PC-3 (cell line): ENCODE measurements around the gene C10orf71. TPM values are rescaled to one million over a fixed set of nuclear protein-coding genes. Genes with fewer than 3 reads are reported as not detected.

Experiments used
- ATAC-seq: fragments of 200-7000 bp; cut with Tn5 transposase; 2 replicates; pipeline ENCODE4 v1.9.1; 2020; ENCODE audit warnings: mild to moderate bottlenecking, moderate library complexity
- BruUV-seq: library from RNA; stranded (reverse); fragments of 400-500 nt; replicated peaks from 2 replicates; lab custom pipeline; 2021; lab: Mats Ljungman, UMichigan
- CTCF ChIA-PET: fragments of 300-600 bp; sonication (Branson Sonifier 250); formaldehyde crosslinking; loops from one replicate; lab custom pipeline; 2022; ENCODE audit warnings: antibody characterized with exemption; lab: Charles Lee
- POLR2A ChIA-PET: fragments of 300-600 bp; sonication (Branson Sonifier 250); formaldehyde crosslinking; loops from one replicate; lab custom pipeline; 2022; ENCODE audit warnings: antibody characterized with exemption; ENCODE audit not compliant: unreplicated experiment; lab: Charles Lee
- DNase-seq: peaks from one replicate; pipeline ENCODE4 v3.0.0-alpha.2; 2015
- H2AFZ ChIP-seq: fragments of 300-600 bp; sonication (generic); 2 replicates; pipeline ENCODE4 v1.6.0; 2016; ENCODE audit warnings: antibody characterized with exemption, low read length
- H3F3A ChIP-seq: fragments of 300-600 bp; sonication (generic); one replicate; pipeline ENCODE4 v1.6.0; 2017; ENCODE audit warnings: antibody characterized with exemption, low read length, control low read depth, mild to moderate bottlenecking; ENCODE audit not compliant: unreplicated experiment
- H3K27ac ChIP-seq: fragments of 300-600 bp; sonication (generic); 2 replicates; pipeline ENCODE4 v1.5.1; 2016; ENCODE audit warnings: mild to moderate bottlenecking, low read length
- H3K27me3 ChIP-seq: fragments of 300-600 bp; sonication (generic); 2 replicates; pipeline ENCODE4 v1.6.1; 2016; ENCODE audit warnings: low read length, mixed read lengths
- H3K36me3 ChIP-seq: fragments of 300-600 bp; sonication (generic); 2 replicates; pipeline ENCODE4 v1.6.1; 2016; ENCODE audit warnings: low read depth, mixed run types, low read length, mixed read lengths
- H3K4me1 ChIP-seq: fragments of 300-600 bp; sonication (generic); 2 replicates; pipeline ENCODE4 v1.5.1; 2016; ENCODE audit warnings: low read length; ENCODE audit not compliant: insufficient read depth
- H3K4me2 ChIP-seq: fragments of 300-600 bp; sonication (generic); 2 replicates; pipeline ENCODE4 v1.6.0; 2016; ENCODE audit warnings: low read length
- H3K4me3 ChIP-seq: fragments of 300-600 bp; sonication (generic); 2 replicates; pipeline ENCODE4 v1.5.1; 2016; ENCODE audit warnings: mild to moderate bottlenecking, low read length, mixed read lengths
- H3K79me2 ChIP-seq: fragments of 300-600 bp; sonication (generic); 2 replicates; pipeline ENCODE4 v1.6.1; 2017; ENCODE audit warnings: low read length, mixed read lengths
- H3K9ac ChIP-seq: fragments of 300-600 bp; sonication (generic); 2 replicates; pipeline ENCODE4 v1.6.0; 2016; ENCODE audit warnings: mild to moderate bottlenecking, low read length
- H3K9me2 ChIP-seq: fragments of 300-600 bp; sonication (generic); replicated peaks from 2 replicates; pipeline ENCODE4 v1.6.1; 2016; ENCODE audit warnings: mixed run types, low read length, mixed read lengths
- H3K9me3 ChIP-seq: fragments of 300-600 bp; sonication (generic); 2 replicates; pipeline ENCODE4 v1.6.1; 2016; ENCODE audit warnings: low read length, mixed read lengths
- H4K20me1 ChIP-seq: fragments of 300-600 bp; sonication (generic); 2 replicates; pipeline ENCODE4 v1.6.1; 2016; ENCODE audit warnings: low read length, mixed read lengths
- EZH2 ChIP-seq: fragments of 300-600 bp; sonication (generic); IDR thresholded peaks from one replicate; pipeline ENCODE4 v1.6.1; 2017; ENCODE audit warnings: antibody characterized with exemption, mild to moderate bottlenecking, low read length; ENCODE audit not compliant: unreplicated experiment
- EZH2phosphoT487 ChIP-seq: fragments of 300-600 bp; sonication (generic); IDR thresholded peaks from 2 replicates; pipeline ENCODE4 v1.6.1; 2018; ENCODE audit warnings: mild to moderate bottlenecking, antibody characterized with exemption, low read length, borderline replicate concordance
- intact Hi-C: fragments of 100-400 bp; cut with micrococcal nuclease; formaldehyde crosslinking; loops from 2 replicates; pipeline ENCODE4 v1.9.0; 2023
- total RNA-seq: library from RNA; depleted of rRNA; stranded (reverse); fragments of >200 nt; gene quantifications from 2 replicates; pipeline ENCODE4 v1.2.3, GENCODE V29; 2014
- TF ChIP-seq, protein P1 (sequence below): fragments of 300-600 bp; sonication (generic); conservative IDR thresholded peaks from 2 replicates; pipeline ENCODE4 v1.5.1; 2017; ENCODE audit warnings: antibody characterized with exemption, low read depth, mild to moderate bottlenecking, low read length

The C10orf71 gene
- total RNA-seq, 1 experiment from 2014 or later, result not detected

GRCh38 chr10:49265885-49266284 is 33.1 kb upstream of the C10orf71 start:
- no peak for TF ChIP-seq EZH2phosphoT487
- TF ChIP-seq, protein P1, sequence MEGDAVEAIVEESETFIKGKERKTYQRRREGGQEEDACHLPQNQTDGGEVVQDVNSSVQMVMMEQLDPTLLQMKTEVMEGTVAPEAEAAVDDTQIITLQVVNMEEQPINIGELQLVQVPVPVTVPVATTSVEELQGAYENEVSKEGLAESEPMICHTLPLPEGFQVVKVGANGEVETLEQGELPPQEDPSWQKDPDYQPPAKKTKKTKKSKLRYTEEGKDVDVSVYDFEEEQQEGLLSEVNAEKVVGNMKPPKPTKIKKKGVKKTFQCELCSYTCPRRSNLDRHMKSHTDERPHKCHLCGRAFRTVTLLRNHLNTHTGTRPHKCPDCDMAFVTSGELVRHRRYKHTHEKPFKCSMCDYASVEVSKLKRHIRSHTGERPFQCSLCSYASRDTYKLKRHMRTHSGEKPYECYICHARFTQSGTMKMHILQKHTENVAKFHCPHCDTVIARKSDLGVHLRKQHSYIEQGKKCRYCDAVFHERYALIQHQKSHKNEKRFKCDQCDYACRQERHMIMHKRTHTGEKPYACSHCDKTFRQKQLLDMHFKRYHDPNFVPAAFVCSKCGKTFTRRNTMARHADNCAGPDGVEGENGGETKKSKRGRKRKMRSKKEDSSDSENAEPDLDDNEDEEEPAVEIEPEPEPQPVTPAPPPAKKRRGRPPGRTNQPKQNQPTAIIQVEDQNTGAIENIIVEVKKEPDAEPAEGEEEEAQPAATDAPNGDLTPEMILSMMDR, result no peak
- no peak for TF ChIP-seq EZH2
- Histone ChIP-seq H3F3A (no peaks in the 10 kb centered on the region), H3K4me3 (no peak overlapping the region), H2AFZ (no peak overlapping the region), H3K4me1 (no peaks in the 10 kb centered on the region), H3K9me3 (0 out of 2 replicates have a peak, but pooled peaks cover 12% of the 10 kb centered on the region), H3K27ac (no peak overlapping the region), H3K36me3 (no peaks in the 10 kb centered on the region), H3K27me3 (peaks cover 60% of the 10 kb centered on the region), H3K9ac (no peak overlapping the region), H3K9me2 (no peaks in the 10 kb centered on the region), H4K20me1 (no peaks in the 10 kb centered on the region), H3K79me2 (no peaks in the 10 kb centered on the region), H3K4me2 (no peak overlapping the region)
- CTCF ChIA-PET, result no interaction called here
- POLR2A ChIA-PET, result no interaction called here
- ATAC-seq, result no peak
- no peak for DNase-seq
- intact Hi-C loops, result no loop called here
- BruUV-seq, result no TSS peak

DNA sequence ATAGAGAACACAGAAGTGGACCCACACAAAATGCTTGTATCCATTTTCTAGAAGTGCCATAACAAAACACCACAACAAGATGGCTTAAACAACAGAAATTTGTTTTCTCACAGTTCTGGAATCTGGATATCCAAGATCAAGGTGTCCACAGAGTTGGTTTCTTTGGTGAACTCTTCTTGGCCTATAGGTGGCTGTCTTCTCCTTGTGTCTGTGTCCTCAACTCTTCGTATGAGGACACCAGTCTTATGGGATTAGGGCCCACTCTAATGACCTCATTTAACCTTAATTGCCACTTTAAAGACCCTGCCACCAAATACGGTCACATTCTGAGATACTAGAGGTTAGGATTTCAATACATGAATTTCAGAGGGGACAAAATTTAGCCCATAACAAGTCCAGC is 30.8 kb upstream of the C10orf71 start:
- BruUV-seq, result no TSS peak

DNA sequence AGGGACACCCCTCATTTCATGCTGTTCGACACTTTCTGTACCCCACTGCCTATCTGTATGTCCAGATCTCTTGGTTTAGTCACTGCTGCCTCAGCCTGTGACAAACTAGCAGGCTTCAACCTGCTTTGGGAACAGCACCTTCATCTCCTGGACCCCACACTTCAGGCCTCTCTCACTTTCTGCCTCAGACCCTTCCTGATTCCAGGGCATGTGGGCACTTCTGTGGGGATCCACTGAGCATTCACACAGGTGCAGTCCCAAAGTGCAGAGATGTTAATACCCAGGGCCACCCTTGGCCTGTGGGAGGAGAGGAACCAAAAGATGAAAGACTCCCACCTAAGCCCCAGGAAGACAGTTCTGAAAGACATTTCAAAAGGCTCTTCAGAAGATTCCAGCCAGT is 29.4 kb upstream of the C10orf71 start:
- Histone ChIP-seq H2AFZ (no peak overlapping the region), H3K27me3 (peaks cover 54% of the 10 kb centered on the region), H3K4me3 (no peak overlapping the region), H3K9me2 (no peaks in the 10 kb centered on the region), H3F3A (no peaks in the 10 kb centered on the region), H4K20me1 (no peaks in the 10 kb centered on the region), H3K9me3 (0 out of 2 replicates have a peak, but pooled peaks cover 12% of the 10 kb centered on the region), H3K27ac (no peak overlapping the region), H3K4me1 (no peaks in the 10 kb centered on the region), H3K4me2 (no peak overlapping the region), H3K79me2 (no peaks in the 10 kb centered on the region), H3K36me3 (no peaks in the 10 kb centered on the region), H3K9ac (no peak overlapping the region)
- TF ChIP-seq, protein P1, result no peak
- TF ChIP-seq EZH2, result no peak
- no peak for TF ChIP-seq EZH2phosphoT487
- no peak for DNase-seq
- ChIA-PET POLR2A (no interaction called here), CTCF (no interaction called here)
- no TSS peak for BruUV-seq
- ATAC-seq, result no peak
- intact Hi-C loops, result no loop called here

More for the DNA sequence above, 30.8 kb upstream of the C10orf71 start:
- H3K9me3 ChIP-seq, result 0 out of 2 replicates have a peak, but pooled peaks cover 12% of the 10 kb centered on the region
- ATAC-seq (no peak), DNase-seq (no peak)
- no peaks in the 10 kb centered on the region for H3F3A ChIP-seq
- H2AFZ ChIP-seq, result no peak overlapping the region
- no peaks in the 10 kb centered on the region for H4K20me1 ChIP-seq
- POLR2A ChIA-PET, result no interaction called here
- peaks cover 52% of the 10 kb centered on the region for H3K27me3 ChIP-seq
- TF ChIP-seq, protein P1, result peak; percentile 28; the same call in 1 of the 2 replicates
- TF ChIP-seq EZH2phosphoT487, result no peak
- H3K4me3 ChIP-seq, result no peak overlapping the region
- H3K79me2 ChIP-seq, result no peaks in the 10 kb centered on the region
- no peak overlapping the region for H3K4me2 ChIP-seq
- no peak overlapping the region for H3K27ac ChIP-seq
- H3K4me1 ChIP-seq, result no peaks in the 10 kb centered on the region
- intact Hi-C loops, result no loop called here
- H3K36me3 ChIP-seq, result no peaks in the 10 kb centered on the region
- no peak overlapping the region for H3K9ac ChIP-seq
- H3K9me2 ChIP-seq, result no peaks in the 10 kb centered on the region
- CTCF ChIA-PET, result no interaction called here
